Fibroblast of lung (primary cell): ENCODE data around the gene RIPK4.

ENCODE experiments used
- EZH2 ChIP-seq: IDR thresholded peaks from 2 replicates; pipeline ENCODE4 v1.5.1; 2012; ENCODE audit warnings: low read length, control low read depth, mild to moderate bottlenecking; ENCODE audit errors: missing control alignments
- TF ChIP-seq, protein P1 (sequence below), 2 donors: IDR thresholded peaks in 1 of 2; conservative IDR thresholded peaks in 1 of 2; 1 replicate in 1 of 2; 2 replicates in 1 of 2; pipeline ENCODE4 v1.5.1; 2011 to 2012; ENCODE audit warnings: low read length in 2 of 2, control low read depth in 1 of 2, inconsistent platforms in 1 of 2, low read depth in 1 of 2, mild to moderate bottlenecking in 1 of 2

- TF ChIP-seq, protein P1, sequence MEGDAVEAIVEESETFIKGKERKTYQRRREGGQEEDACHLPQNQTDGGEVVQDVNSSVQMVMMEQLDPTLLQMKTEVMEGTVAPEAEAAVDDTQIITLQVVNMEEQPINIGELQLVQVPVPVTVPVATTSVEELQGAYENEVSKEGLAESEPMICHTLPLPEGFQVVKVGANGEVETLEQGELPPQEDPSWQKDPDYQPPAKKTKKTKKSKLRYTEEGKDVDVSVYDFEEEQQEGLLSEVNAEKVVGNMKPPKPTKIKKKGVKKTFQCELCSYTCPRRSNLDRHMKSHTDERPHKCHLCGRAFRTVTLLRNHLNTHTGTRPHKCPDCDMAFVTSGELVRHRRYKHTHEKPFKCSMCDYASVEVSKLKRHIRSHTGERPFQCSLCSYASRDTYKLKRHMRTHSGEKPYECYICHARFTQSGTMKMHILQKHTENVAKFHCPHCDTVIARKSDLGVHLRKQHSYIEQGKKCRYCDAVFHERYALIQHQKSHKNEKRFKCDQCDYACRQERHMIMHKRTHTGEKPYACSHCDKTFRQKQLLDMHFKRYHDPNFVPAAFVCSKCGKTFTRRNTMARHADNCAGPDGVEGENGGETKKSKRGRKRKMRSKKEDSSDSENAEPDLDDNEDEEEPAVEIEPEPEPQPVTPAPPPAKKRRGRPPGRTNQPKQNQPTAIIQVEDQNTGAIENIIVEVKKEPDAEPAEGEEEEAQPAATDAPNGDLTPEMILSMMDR (conservative IDR thresholded peaks at IDR 0.05 in 1 of 2, IDR thresholded peaks at IDR 0.05 in 1 of 2; ENCODE audit: low read depth in 1 of 2, low read length in 2 of 2) = no peak
- TF ChIP-seq EZH2 = no peak
Measured at GRCh38 chr21:41699311-41699710, 67.5 kb downstream of the RIPK4 start.
